KMS-11 (cell line): Measurements from ENCODE around the gene PAPOLA.

Experiments used
- H2AFZ ChIP-seq: fragments of 200-600 bp; sonication (generic); 2 replicates; pipeline ENCODE4 v1.6.1; 2016; ENCODE audit warnings: antibody characterized with exemption, mixed run types, low read depth
- H3K27ac ChIP-seq: fragments of 200-600 bp; sonication (generic); 2 replicates; pipeline ENCODE4 v1.6.1; 2016; ENCODE audit warnings: mild to moderate bottlenecking, mixed run types
- H3K27me3 ChIP-seq: fragments of 200-600 bp; sonication (generic); 2 replicates; pipeline ENCODE4 v1.6.1; 2017; ENCODE audit warnings: mild to moderate bottlenecking, low read depth, mixed run types, moderate library complexity; ENCODE audit not compliant: insufficient read depth
- H3K36me3 ChIP-seq: fragments of 200-600 bp; sonication (generic); 2 replicates; pipeline ENCODE4 v1.6.1; 2017; ENCODE audit warnings: mild to moderate bottlenecking, mixed run types; ENCODE audit not compliant: insufficient read depth
- H3K4me1 ChIP-seq: fragments of 200-600 bp; sonication (generic); 2 replicates; pipeline ENCODE4 v1.6.1; 2016; ENCODE audit warnings: mild to moderate bottlenecking, low read depth, mixed run types; ENCODE audit not compliant: poor library complexity, severe bottlenecking
- H3K4me2 ChIP-seq: fragments of 200-600 bp; sonication (generic); 2 replicates; pipeline ENCODE4 v1.7.0; 2016; ENCODE audit warnings: mild to moderate bottlenecking, mixed run types
- H3K4me3 ChIP-seq: fragments of 200-600 bp; sonication (generic); IDR thresholded peaks from 2 replicates; pipeline ENCODE4 v1.6.1; 2017; ENCODE audit warnings: low read depth, low read length, mixed read lengths; ENCODE audit not compliant: insufficient read depth
- H3K79me2 ChIP-seq: fragments of 200-600 bp; sonication (generic); 2 replicates; pipeline ENCODE4 v1.6.1; 2016; ENCODE audit warnings: low read depth, mixed run types; ENCODE audit not compliant: insufficient read depth
- H3K9ac ChIP-seq: fragments of 200-600 bp; sonication (generic); 2 replicates; pipeline ENCODE4 v1.6.1; 2016; ENCODE audit warnings: mild to moderate bottlenecking, mixed run types
- H4K20me1 ChIP-seq: fragments of 200-600 bp; sonication (generic); 2 replicates; pipeline ENCODE4 v1.6.1; 2016; ENCODE audit warnings: mild to moderate bottlenecking, mixed run types; ENCODE audit not compliant: insufficient read depth
- CTCF ChIP-seq: fragments of 200-600 bp; sonication (generic); conservative IDR thresholded peaks from 2 replicates; pipeline ENCODE4 v1.6.1; 2017; ENCODE audit warnings: low read depth, mild to moderate bottlenecking, antibody characterized with exemption, low read length, moderate library complexity, mixed read lengths

PAPOLA gene

GRCh38 chr14:96564389-96564788 is 62.2 kb downstream of the PAPOLA start:
- Histone ChIP-seq H4K20me1 (no peaks in the 10 kb centered on the region), H3K9ac (no peak overlapping the region), H3K36me3 (no peaks in the 10 kb centered on the region)

GRCh38 chr14:96565811-96566210 is 63.6 kb downstream of the PAPOLA start:
- no peak overlapping the region for H3K4me3 ChIP-seq
- no peaks in the 10 kb centered on the region for H4K20me1 ChIP-seq
- no peaks in the 10 kb centered on the region for H3K79me2 ChIP-seq
- H3K4me2 ChIP-seq = peak overlapping the region; percentile 60
- H3K27ac ChIP-seq = peak overlapping the region; percentile 13; the same call in 1 of the 2 replicates
- no peak for TF ChIP-seq CTCF
- H3K4me1 ChIP-seq = peaks cover 34% of the 10 kb centered on the region
- no peaks in the 10 kb centered on the region for H3K36me3 ChIP-seq
- no peak overlapping the region for H3K9ac ChIP-seq
- H3K27me3 ChIP-seq = no peaks in the 10 kb centered on the region
- no peak overlapping the region for H2AFZ ChIP-seq

More at GRCh38 chr14:96564389-96564788, 62.2 kb downstream of the PAPOLA start:
- no peak overlapping the region for H2AFZ ChIP-seq
- no peak overlapping the region for H3K4me2 ChIP-seq
- H3K27me3 ChIP-seq = no peaks in the 10 kb centered on the region
- H3K4me1 ChIP-seq = peaks cover 34% of the 10 kb centered on the region
- H3K27ac ChIP-seq = no peak overlapping the region
- H3K4me3 ChIP-seq = no peak overlapping the region
- no peaks in the 10 kb centered on the region for H3K79me2 ChIP-seq
- TF ChIP-seq CTCF = no peak

GRCh38 chr14:96567289-96567899 is 65.2 kb downstream of the PAPOLA start:
- Histone ChIP-seq H3K36me3 (no peaks in the 10 kb centered on the region), H3K27me3 (no peaks in the 10 kb centered on the region), H2AFZ (no peak overlapping the region), H4K20me1 (no peaks in the 10 kb centered on the region), H3K4me3 (no peak overlapping the region), H3K9ac (no peak overlapping the region), H3K27ac (no peak overlapping the region), H3K79me2 (no peaks in the 10 kb centered on the region), H3K4me1 (peaks cover 34% of the 10 kb centered on the region), H3K4me2 (no peak overlapping the region)
- TF ChIP-seq CTCF = peak; percentile 62

GRCh38 chr14:96568621-96569020 is 66.4 kb downstream of the PAPOLA start:
- H4K20me1 ChIP-seq = no peaks in the 10 kb centered on the region

More at GRCh38 chr14:96568621-96569020, 66.4 kb downstream of the PAPOLA start:
- Histone ChIP-seq H2AFZ (no peak overlapping the region), H3K4me1 (peaks cover 34% of the 10 kb centered on the region), H3K4me2 (no peak overlapping the region), H3K27ac (no peak overlapping the region), H3K9ac (no peak overlapping the region), H3K4me3 (no peak overlapping the region), H3K79me2 (no peaks in the 10 kb centered on the region), H3K36me3 (no peaks in the 10 kb centered on the region), H3K27me3 (no peaks in the 10 kb centered on the region)
- TF ChIP-seq CTCF = no peak
